HCT116 (cell line): ENCODE measurements around the gene TTC16. TPM values are rescaled to one million over a fixed set of nuclear protein-coding genes. Genes with fewer than 3 reads are reported as not detected.
A peak's percentile ranks its signal among the peaks of the same experiment; 100 is the strongest.

Experiments used
- ATAC-seq: fragments of 200-7000 bp; cut with Tn5 transposase; 2 replicates; pipeline ENCODE4 v1.9.1; 2020; ENCODE audit warnings: mild to moderate bottlenecking, moderate library complexity
- BruUV-seq: library from RNA; stranded (reverse); fragments of 400-500 nt; replicated peaks from 2 replicates; lab custom pipeline; 2021; lab: Mats Ljungman, UMichigan
- CTCF ChIA-PET: fragments of 300-600 bp; sonication (Branson Sonifier 250); formaldehyde crosslinking; loops from one replicate; lab custom pipeline; 2021; ENCODE audit warnings: antibody characterized with exemption; lab: Charles Lee
- POLR2A ChIA-PET: fragments of 300-600, 350-600 bp; sonication (Branson Sonifier 250); formaldehyde crosslinking; loops from one replicate; lab custom pipeline; 2021; ENCODE audit warnings: antibody characterized with exemption; lab: Charles Lee
- RAD21 ChIA-PET, 2 experiments: fragments of 300-600 bp; sonication (Branson Sonifier 250); formaldehyde crosslinking; loops; one replicate each; lab custom pipeline; 2023; ENCODE audit warnings: low total read pairs in 2 of 2; ENCODE audit not compliant: uncharacterized antibody in 2 of 2, unreplicated experiment in 2 of 2, low non-redundant PET in 1 of 2; lab: Charles Lee
- DNase-seq: peaks from one replicate; pipeline ENCODE4 v3.0.0-alpha.2; 2010; ENCODE audit warnings: low read depth, low spot score
- H2AFZ ChIP-seq: fragments of 200-600 bp; shearing (Covaris generic), sonication (generic); 2 replicates; pipeline ENCODE4 v1.6.1; 2017; ENCODE audit warnings: low read depth, mixed run types, mixed read lengths, antibody characterized with exemption, low read length; ENCODE audit not compliant: poor library complexity, severe bottlenecking
- H3K27ac ChIP-seq: 2 replicates; pipeline ENCODE4 v1.5.1; 2012; ENCODE audit warnings: low read depth, low read length
- H3K27me3 ChIP-seq: fragments of 200-600 bp; sonication (generic); 2 replicates; pipeline ENCODE4 v1.6.1; 2016; ENCODE audit warnings: mixed run types, low read length, mixed read lengths; ENCODE audit not compliant: insufficient read depth
- H3K36me3 ChIP-seq, 2 experiments: fragments of 200-500 bp in 1 of 2; fragments of 200-600 bp in 1 of 2; sonication (Bioruptor generic) in 1 of 2; sonication (generic) in 1 of 2; 2 replicates each; pipeline versions ENCODE4 v1.5.1 to v1.6.1; 2014 to 2016; ENCODE audit warnings: low read length in 2 of 2, inconsistent platforms in 1 of 2, mixed read lengths in 1 of 2, mixed run types in 1 of 2; ENCODE audit not compliant: insufficient read depth in 2 of 2, control insufficient read depth in 1 of 2
- H3K4me1 ChIP-seq, 2 experiments: fragments of 200-600 bp in 1 of 2; sonication (generic) in 1 of 2; 2 replicates each; pipeline versions ENCODE4 v1.5.1 to v1.6.1; 2012 to 2017; ENCODE audit warnings: low read length in 2 of 2, inconsistent platforms in 1 of 2, mild to moderate bottlenecking in 1 of 2, mixed read lengths in 1 of 2, mixed run types in 1 of 2, moderate library complexity in 1 of 2; ENCODE audit not compliant: insufficient read depth in 2 of 2, control insufficient read depth in 1 of 2
- H3K4me2 ChIP-seq: fragments of 200-600 bp; sonication (generic); 2 replicates; pipeline ENCODE4 v1.6.1; 2017; ENCODE audit warnings: mixed run types, low read length, mixed read lengths
- H3K4me3 ChIP-seq, 2 experiments: fragments of 200-600 bp in 1 of 2; sonication (generic) in 1 of 2; replicated peaks in 1 of 2; 2 replicates each; pipeline ENCODE4 v1.5.1; 2011 to 2016; ENCODE audit warnings: low read length in 2 of 2, control low read depth in 1 of 2, low read depth in 1 of 2, mild to moderate bottlenecking in 1 of 2, mixed read lengths in 1 of 2, mixed run types in 1 of 2
- H3K79me2 ChIP-seq: fragments of 200-600 bp; sonication (generic); 2 replicates; pipeline ENCODE4 v1.6.1; 2017; ENCODE audit warnings: mild to moderate bottlenecking, mixed run types, low read length, moderate library complexity, mixed read lengths; ENCODE audit not compliant: insufficient read depth
- H3K9ac ChIP-seq: fragments of 200-600 bp; sonication (generic); 2 replicates; pipeline ENCODE4 v1.6.1; 2016; ENCODE audit warnings: low read length, mixed read lengths
- H3K9me2 ChIP-seq: fragments of 200-600 bp; sonication (generic), shearing (Covaris generic); 2 replicates; pipeline ENCODE4 v1.6.1; 2017; ENCODE audit warnings: mixed run types, mild to moderate bottlenecking, moderate library complexity; ENCODE audit not compliant: insufficient read depth
- H3K9me3 ChIP-seq, 2 experiments: fragments of 200-500 bp in 1 of 2; fragments of 200-600 bp in 1 of 2; sonication (Bioruptor generic) in 1 of 2; sonication (generic) in 1 of 2; 2 replicates each; pipeline ENCODE4 v1.6.1; 2014 to 2017; ENCODE audit warnings: low read length in 2 of 2, mixed read lengths in 2 of 2, inconsistent platforms in 1 of 2, low read depth in 1 of 2, mild to moderate bottlenecking in 1 of 2, mixed run types in 1 of 2, moderate library complexity in 1 of 2; ENCODE audit not compliant: control insufficient read depth in 1 of 2, insufficient read depth in 1 of 2
- H4K20me1 ChIP-seq: fragments of 200-600 bp; sonication (generic), shearing (Covaris generic); 2 replicates; pipeline ENCODE4 v1.6.1; 2017; ENCODE audit warnings: mixed run types, mild to moderate bottlenecking, moderate library complexity; ENCODE audit not compliant: insufficient read depth
- EGR1 ChIP-seq: IDR thresholded peaks from 2 replicates; pipeline ENCODE4 v1.6.1; 2012; ENCODE audit warnings: low read depth
- POLR2AphosphoS5 ChIP-seq: IDR thresholded peaks from 2 replicates; pipeline ENCODE4 v1.6.1; 2011; ENCODE audit warnings: mild to moderate bottlenecking, low read depth, low read length, moderate library complexity
- SP1 ChIP-seq: IDR thresholded peaks from 2 replicates; pipeline ENCODE4 v1.6.1; 2012; ENCODE audit warnings: low read depth
- intact Hi-C: fragments of 100-400 bp; cut with micrococcal nuclease; formaldehyde crosslinking; loops from 2 replicates; pipeline ENCODE4 v1.10.0; 2022
- total RNA-seq: library from RNA; stranded (reverse); gene quantifications from one replicate; pipeline ENCODE4 v1.2.1, GENCODE V29; 2021; ENCODE audit not compliant: unreplicated experiment
- TF ChIP-seq, protein P1 (sequence below): IDR thresholded peaks from 2 replicates; pipeline ENCODE4 v1.6.1; 2011; ENCODE audit warnings: mild to moderate bottlenecking, low read length, moderate library complexity; ENCODE audit not compliant: insufficient replicate concordance; ENCODE audit errors: extremely low read depth

The TTC16 gene
- total RNA-seq, 1 experiment from 2014 or later: not detected

DNA sequence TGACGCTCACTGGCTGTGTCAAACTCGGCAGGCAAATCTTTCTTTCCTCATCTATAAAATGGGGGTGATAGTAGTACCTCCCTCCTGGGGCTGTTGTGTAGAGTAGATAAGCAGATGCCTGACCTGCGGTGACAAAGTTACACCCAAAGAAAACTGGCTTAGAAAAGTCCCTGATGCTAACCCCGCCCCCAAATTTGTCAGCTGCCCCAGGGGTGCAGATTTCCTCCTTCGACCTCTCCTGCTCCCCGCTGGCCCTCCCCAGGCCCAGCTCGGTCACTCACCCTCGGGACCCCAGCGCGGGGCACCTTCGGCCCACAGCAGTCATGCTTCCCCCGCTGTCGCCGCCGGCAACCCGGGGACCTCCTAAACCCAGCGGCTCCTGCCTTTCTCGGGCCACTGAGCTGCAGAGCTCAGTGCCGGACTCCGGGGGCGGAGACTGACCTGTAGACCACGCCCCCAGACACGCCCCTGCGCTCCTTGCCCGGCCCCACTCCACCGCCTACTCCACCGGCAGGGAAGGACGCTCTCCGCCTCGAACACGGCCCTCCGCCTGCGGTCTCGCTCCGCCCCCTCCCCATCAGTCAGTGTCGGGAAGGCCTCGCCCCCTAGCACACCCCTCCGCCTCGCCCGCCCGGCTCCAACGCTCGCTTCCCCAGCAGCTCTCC lies 55.2 kb downstream of the TTC16 start:
- peak overlapping the region; percentile 93 for H2AFZ ChIP-seq
- POLR2A ChIA-PET: interaction anchor here (0.6 to 1.7 kb wide), 9 partner anchors 15 to 152 kb away, joined by 3 to 10 read pairs (median 3); partner anchors contain the start of genes CDK9, ST6GALNAC4 and TOR2A
- intact Hi-C loops: loop anchor here (1.0 kb wide), 1 partner anchor 36 kb away; the partner anchor contains the start of gene TOR2A

More for the DNA sequence above, 55.2 kb downstream of the TTC16 start:
- Histone ChIP-seq H3K4me1 (peaks cover 13 to 21% of the 10 kb centered on the region in 2 experiments), H3K9me2 (no peaks in the 10 kb centered on the region), H3K27ac (peak overlapping the region; percentile 34; the same call in 1 of the 2 replicates), H3K4me2 (peak overlapping the region; percentile 96), H3K9me3 (no peaks in the 10 kb centered on the region), H4K20me1 (no peaks in the 10 kb centered on the region), H3K27me3 (no peaks in the 10 kb centered on the region), H3K9ac (peak overlapping the region; percentile 57), H3K36me3 (no peaks in the 10 kb centered on the region), H3K79me2 (no peaks in the 10 kb centered on the region), H3K4me3 (peak overlapping the region; percentile 50 to 60)
- ChIA-PET RAD21 (interaction anchor here (0.6 to 1.0 kb wide), 2 partner anchors 36 to 99 kb away, joined by 4 to 5 read pairs; partner anchors contain the start of gene TOR2A (in 1 of the 2)), CTCF (interaction anchor here (0.8 to 2.2 kb wide), 12 partner anchors 12 to 347 kb away, joined by 3 to 24 read pairs (median 3); partner anchors contain the start of genes CDK9 and TOR2A)
- ATAC-seq (peak; percentile 97), DNase-seq (peak; percentile 95)
- TF ChIP-seq SP1 (peak; percentile 72), POLR2AphosphoS5 (peak; percentile 66), EGR1 (peak; percentile 85)
- TF ChIP-seq, protein P1, sequence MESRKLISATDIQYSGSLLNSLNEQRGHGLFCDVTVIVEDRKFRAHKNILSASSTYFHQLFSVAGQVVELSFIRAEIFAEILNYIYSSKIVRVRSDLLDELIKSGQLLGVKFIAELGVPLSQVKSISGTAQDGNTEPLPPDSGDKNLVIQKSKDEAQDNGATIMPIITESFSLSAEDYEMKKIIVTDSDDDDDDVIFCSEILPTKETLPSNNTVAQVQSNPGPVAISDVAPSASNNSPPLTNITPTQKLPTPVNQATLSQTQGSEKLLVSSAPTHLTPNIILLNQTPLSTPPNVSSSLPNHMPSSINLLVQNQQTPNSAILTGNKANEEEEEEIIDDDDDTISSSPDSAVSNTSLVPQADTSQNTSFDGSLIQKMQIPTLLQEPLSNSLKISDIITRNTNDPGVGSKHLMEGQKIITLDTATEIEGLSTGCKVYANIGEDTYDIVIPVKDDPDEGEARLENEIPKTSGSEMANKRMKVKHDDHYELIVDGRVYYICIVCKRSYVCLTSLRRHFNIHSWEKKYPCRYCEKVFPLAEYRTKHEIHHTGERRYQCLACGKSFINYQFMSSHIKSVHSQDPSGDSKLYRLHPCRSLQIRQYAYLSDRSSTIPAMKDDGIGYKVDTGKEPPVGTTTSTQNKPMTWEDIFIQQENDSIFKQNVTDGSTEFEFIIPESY: no peak
- BruUV-seq: no TSS peak
